Neutrophil (primary cell): Measurements from ENCODE around the gene TENM3.

ENCODE experiments used
- H3K27ac ChIP-seq: fragments of 200-600 bp; sonication (generic); 2 replicates; pipeline ENCODE4 v1.5.1; 2016; ENCODE audit warnings: mild to moderate bottlenecking, moderate library complexity
- H3K27me3 ChIP-seq: fragments of 200-600 bp; sonication (generic); 2 replicates; pipeline ENCODE4 v1.6.0; 2016; ENCODE audit warnings: mild to moderate bottlenecking
- H3K36me3 ChIP-seq: fragments of 200-600 bp; sonication (generic); 2 replicates; pipeline ENCODE4 v1.5.1; 2017
- H3K4me1 ChIP-seq, 2 experiments: fragments of 200-600 bp in 1 of 2; sonication (generic) in 1 of 2; 1 replicate in 1 of 2; 2 replicates in 1 of 2; pipeline versions ENCODE4 v1.5.1 to v1.6.1; 2013 to 2016; ENCODE audit warnings: low read depth in 1 of 2, low read length in 1 of 2, mild to moderate bottlenecking in 1 of 2, moderate library complexity in 1 of 2; ENCODE audit not compliant: control insufficient read depth in 1 of 2, insufficient read depth in 1 of 2
- H3K4me3 ChIP-seq, 2 experiments: fragments of 200-600 bp in 1 of 2; sonication (generic) in 1 of 2; 1 replicate in 1 of 2; 2 replicates in 1 of 2; pipeline ENCODE4 v1.5.1; 2013 to 2016; ENCODE audit warnings: low read depth in 1 of 2, low read length in 1 of 2, mild to moderate bottlenecking in 1 of 2, moderate library complexity in 1 of 2
- H3K9me3 ChIP-seq: fragments of 200-600 bp; sonication (generic); 2 replicates; pipeline ENCODE4 v1.5.1; 2016
- TF ChIP-seq, protein P1 (sequence below): fragments of 200-600 bp; sonication (generic); IDR thresholded peaks from 2 replicates; pipeline ENCODE4 v1.5.1; 2016; ENCODE audit warnings: antibody characterized with exemption

The TENM3 gene

DNA sequence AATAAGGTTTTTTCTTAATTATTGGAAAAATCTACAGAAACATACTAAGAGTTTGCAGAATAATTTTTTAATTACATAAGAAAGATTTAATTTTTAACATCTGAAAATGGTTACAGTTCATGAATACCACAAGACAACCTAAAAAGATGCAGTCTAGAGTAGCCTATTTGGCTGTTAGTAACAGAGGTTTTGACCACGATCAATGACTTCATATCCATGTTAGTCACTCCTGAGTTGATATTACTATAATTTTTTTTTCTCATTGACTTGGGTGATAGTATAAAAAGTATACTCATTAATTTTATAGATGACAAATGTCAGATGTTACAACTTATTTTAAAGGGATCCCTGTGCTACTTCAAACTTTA lies 401.5 kb downstream of the TENM3 start:
- no peaks in the 10 kb centered on the region for H3K27me3 ChIP-seq
- H3K4me1 ChIP-seq, result no peaks in the 10 kb centered on the region
- TF ChIP-seq, protein P1, sequence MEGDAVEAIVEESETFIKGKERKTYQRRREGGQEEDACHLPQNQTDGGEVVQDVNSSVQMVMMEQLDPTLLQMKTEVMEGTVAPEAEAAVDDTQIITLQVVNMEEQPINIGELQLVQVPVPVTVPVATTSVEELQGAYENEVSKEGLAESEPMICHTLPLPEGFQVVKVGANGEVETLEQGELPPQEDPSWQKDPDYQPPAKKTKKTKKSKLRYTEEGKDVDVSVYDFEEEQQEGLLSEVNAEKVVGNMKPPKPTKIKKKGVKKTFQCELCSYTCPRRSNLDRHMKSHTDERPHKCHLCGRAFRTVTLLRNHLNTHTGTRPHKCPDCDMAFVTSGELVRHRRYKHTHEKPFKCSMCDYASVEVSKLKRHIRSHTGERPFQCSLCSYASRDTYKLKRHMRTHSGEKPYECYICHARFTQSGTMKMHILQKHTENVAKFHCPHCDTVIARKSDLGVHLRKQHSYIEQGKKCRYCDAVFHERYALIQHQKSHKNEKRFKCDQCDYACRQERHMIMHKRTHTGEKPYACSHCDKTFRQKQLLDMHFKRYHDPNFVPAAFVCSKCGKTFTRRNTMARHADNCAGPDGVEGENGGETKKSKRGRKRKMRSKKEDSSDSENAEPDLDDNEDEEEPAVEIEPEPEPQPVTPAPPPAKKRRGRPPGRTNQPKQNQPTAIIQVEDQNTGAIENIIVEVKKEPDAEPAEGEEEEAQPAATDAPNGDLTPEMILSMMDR, result no peak
- H3K9me3 ChIP-seq, result no peaks in the 10 kb centered on the region
- H3K27ac ChIP-seq, result no peak overlapping the region
- no peaks in the 10 kb centered on the region for H3K36me3 ChIP-seq
- H3K4me3 ChIP-seq, result no peak overlapping the region

DNA sequence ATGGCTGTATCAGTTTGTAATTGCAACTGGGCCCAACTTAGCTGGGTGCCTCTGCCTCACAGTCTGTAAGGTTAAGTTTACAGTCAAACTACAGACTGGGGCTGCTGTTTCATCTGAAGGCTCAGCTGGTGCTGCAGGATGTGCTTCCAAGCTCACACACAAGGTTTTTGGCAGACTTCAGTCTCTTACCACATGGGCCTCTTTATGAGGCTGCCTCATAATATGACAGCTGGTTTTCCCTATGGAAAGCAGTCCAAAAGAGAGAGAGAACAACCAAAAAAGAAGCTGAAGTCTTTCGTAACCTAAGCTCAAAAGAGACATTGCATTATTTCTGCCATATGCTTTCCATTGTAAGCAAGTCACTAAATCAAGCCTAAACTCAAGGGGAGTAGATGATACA lies 402.3 kb downstream of the TENM3 start:
- Histone ChIP-seq H3K9me3 (no peaks in the 10 kb centered on the region), H3K36me3 (no peaks in the 10 kb centered on the region), H3K27me3 (no peaks in the 10 kb centered on the region)

DNA sequence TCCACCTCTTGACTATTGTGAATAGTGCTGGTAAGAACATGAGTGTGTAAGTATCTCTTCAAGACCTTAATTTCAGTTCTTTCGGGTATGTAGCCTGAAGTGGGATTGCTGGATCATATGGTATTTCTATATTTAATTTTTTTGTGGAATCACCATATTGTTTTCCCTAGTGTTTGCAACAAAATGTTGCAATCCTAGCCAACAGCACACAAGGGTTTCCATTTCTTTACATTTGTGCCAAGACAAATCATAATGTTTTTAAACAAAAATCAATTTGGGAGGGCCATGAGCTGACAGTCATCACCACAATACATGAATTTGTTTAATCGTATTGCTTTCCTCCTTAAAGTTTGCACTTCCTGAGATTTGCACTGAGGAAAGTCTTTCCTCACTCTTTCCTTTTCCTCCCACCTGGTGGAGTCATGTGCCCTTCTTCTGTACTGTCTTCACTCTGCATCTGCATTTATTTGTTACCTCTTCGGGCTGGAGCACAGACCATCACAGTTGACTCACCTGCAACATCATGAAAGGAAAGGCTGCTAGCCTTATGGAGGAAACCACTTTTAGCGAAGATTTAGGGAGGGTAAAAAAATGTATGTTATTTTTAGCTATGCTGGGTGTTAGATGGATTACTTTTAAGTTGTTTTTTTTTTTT lies 404.6 kb downstream of the TENM3 start:
- TF ChIP-seq, protein P1, result no peak
- Histone ChIP-seq H3K9me3 (no peaks in the 10 kb centered on the region), H3K27ac (no peak overlapping the region), H3K27me3 (no peaks in the 10 kb centered on the region), H3K36me3 (no peaks in the 10 kb centered on the region), H3K4me1 (no peaks in the 10 kb centered on the region), H3K4me3 (no peak overlapping the region)

More for the DNA sequence above, 402.3 kb downstream of the TENM3 start:
- H3K27ac ChIP-seq, result no peak overlapping the region
- TF ChIP-seq, protein P1, result no peak
- no peaks in the 10 kb centered on the region for H3K4me1 ChIP-seq
- no peak overlapping the region for H3K4me3 ChIP-seq

DNA sequence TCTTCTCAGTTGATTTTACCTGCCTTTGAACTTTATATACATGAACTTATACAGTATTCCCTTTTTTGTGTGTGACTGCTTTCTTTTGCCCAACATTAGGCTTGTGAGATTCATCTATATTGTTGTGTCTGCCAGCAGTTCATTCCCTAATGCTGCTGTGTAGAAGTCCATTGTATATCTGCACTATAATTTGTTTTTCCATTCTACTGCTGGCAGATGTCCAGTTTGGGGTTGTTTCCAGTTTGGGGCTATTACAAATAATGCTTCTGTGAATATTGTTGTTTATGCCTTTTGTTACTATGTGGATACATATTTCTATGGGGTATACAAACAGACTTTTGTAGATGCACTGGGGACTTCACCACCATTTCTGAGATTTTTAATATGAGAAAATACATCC lies 405.6 kb downstream of the TENM3 start:
- no peaks in the 10 kb centered on the region for H3K27me3 ChIP-seq
- TF ChIP-seq, protein P1, result no peak
- H3K9me3 ChIP-seq, result no peaks in the 10 kb centered on the region
- H3K4me3 ChIP-seq, result no peak overlapping the region
- H3K36me3 ChIP-seq, result no peaks in the 10 kb centered on the region
- H3K4me1 ChIP-seq, result no peaks in the 10 kb centered on the region
- no peak overlapping the region for H3K27ac ChIP-seq

DNA sequence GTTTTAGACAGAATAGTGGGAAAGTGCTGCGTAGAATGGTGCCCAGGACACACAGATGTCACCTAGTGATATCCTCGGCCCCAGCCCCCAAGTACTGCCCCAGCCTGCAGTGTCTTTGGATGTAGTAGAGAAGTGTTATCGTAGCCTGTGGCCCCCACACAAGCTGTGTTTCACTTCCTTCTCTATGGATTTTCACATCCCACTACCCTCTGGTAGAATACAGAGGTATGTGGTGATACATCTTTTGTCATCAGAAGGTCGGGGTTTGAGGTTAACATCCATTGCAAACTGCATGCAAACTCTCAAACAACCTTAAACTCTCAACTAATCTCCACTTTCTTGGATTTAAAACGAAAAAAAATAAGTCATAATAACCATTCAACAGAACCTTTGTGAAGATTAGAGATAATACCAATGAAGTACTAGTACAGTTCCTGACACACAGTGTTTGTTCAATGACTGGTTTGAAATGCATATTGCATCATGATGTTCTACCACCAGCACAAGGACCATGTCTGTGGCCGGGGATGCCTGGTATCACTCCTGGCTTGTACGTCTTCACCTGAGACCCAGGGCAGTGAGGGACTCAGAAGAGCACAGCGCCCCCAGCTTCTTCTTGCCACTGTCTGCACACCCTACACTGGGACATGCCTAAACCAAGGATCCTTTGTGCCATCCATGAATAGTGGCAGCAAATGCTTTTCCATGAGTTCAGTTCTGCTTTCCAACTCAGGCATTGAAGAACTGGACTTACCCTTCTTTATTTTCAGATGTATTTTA lies 406.7 kb downstream of the TENM3 start:
- Histone ChIP-seq H3K9me3 (no peaks in the 10 kb centered on the region), H3K4me3 (no peak overlapping the region), H3K4me1 (no peaks in the 10 kb centered on the region), H3K36me3 (no peaks in the 10 kb centered on the region), H3K27ac (no peak overlapping the region), H3K27me3 (no peaks in the 10 kb centered on the region)
- TF ChIP-seq, protein P1, result no peak
